ENCODE results near the gene ABHD5.

GRCh38 chr3:43650345-43650744 lies 40.4 kb upstream of the ABHD5 start:
- TF ChIP-seq EZH2phosphoT487 (IDR thresholded peaks at IDR 0.05; ENCODE audit: insufficient read depth, low read depth) (no peak), EZH2 (IDR thresholded peaks at IDR 0.05; ENCODE audit: insufficient read depth, poor library complexity, severe bottlenecking) (no peak)

Data from GM23248 (cell line).